GM19238 (cell line): ENCODE results near the gene NEK4.

Source experiments
- DNase-seq: peaks from one replicate; pipeline ENCODE4 v3.0.0; 2011; ENCODE audit warnings: low spot score; ENCODE audit not compliant: insufficient read length

The NEK4 gene

GRCh38 chr3:52770496-52771333 is at the start of gene NEK4:
NEK4 (minus strand) TSS chr3:52770940; CDS start chr3:52770746, 194 bp downstream.
- DNase-seq: peak; percentile 92

GRCh38 chr3:52819936-52820335 is 49.2 kb upstream of the NEK4 start:
- no peak for DNase-seq

- DNase-seq: no peak
These were observed 47.1 kb upstream of the NEK4 start for GRCh38 chr3:52817860-52818259.

GRCh38 chr3:52817221-52817620 is 46.5 kb upstream of the NEK4 start:
- DNase-seq: no peak

- no peak for DNase-seq
These were observed 45.9 kb upstream of the NEK4 start for GRCh38 chr3:52816654-52817053.

GRCh38 chr3:52816199-52816598 is 45.5 kb upstream of the NEK4 start:
- DNase-seq: no peak

GRCh38 chr3:52813810-52814209 is 43.1 kb upstream of the NEK4 start:
- DNase-seq: no peak

- DNase-seq: no peak
These were observed 40.8 kb upstream of the NEK4 start for GRCh38 chr3:52811452-52812011.

- DNase-seq: no peak
These were observed 40.2 kb upstream of the NEK4 start for GRCh38 chr3:52810923-52811322.

GRCh38 chr3:52809662-52810377 is 39.1 kb upstream of the NEK4 start:
- no peak for DNase-seq

- no peak for DNase-seq
These were observed 38.4 kb upstream of the NEK4 start for GRCh38 chr3:52809149-52809548.

- no peak for DNase-seq
These were observed 34.7 kb upstream of the NEK4 start for GRCh38 chr3:52805270-52806039.

- DNase-seq: no peak
These were observed 31.1 kb upstream of the NEK4 start for GRCh38 chr3:52801839-52802238.

GRCh38 chr3:52800079-52800478 is 29.3 kb upstream of the NEK4 start:
- no peak for DNase-seq

- peak; percentile 51 for DNase-seq
These were observed 28.3 kb upstream of the NEK4 start for GRCh38 chr3:52798978-52799476.

- DNase-seq: no peak
These were observed 27.7 kb upstream of the NEK4 start for GRCh38 chr3:52798376-52798977.

GRCh38 chr3:52796411-52796810 is 25.7 kb upstream of the NEK4 start:
- DNase-seq: no peak

GRCh38 chr3:52795298-52795900 is 24.7 kb upstream of the NEK4 start:
- no peak for DNase-seq

- DNase-seq: no peak
These were observed 23.9 kb upstream of the NEK4 start, which contains the start of gene ITIH3 for GRCh38 chr3:52794612-52795099. ITIH3 (plus strand) TSS chr3:52794796; CDS start chr3:52794804, 8 bp downstream.
